IPS-11a (cell line): Measurements from ENCODE around the gene EXOSC1.
"Not testable (repeated sequence)": the region's sequence is repeated elsewhere in the genome, so short reads cannot be mapped to it uniquely, and the experiment has no call there.

Experiments used
- H3K4me3 ChIP-seq: one replicate; pipeline ENCODE4 v1.5.1; 2013; ENCODE audit warnings: low read depth, low read length, control low read depth

EXOSC1 gene

DNA sequence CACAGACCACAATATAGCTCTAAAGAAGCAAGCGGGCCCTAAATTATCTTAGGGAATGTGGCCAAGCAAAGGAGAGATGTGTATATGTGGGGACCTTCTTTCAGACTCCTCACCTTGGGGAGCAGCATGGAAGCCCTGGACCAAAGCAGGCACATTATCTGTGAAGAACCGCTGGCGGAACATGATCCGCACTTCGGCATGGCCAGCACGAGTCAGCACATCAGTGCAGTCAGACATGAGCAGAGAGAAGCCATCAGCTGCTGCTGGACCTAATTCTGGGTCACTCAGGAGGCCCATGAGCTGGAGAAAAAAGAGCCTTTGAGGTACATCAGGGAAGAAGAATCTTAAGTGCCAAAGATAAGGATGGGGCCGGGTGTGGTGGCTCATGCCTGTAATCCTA is 14.1 kb upstream of the EXOSC1 start:
- H3K4me3 ChIP-seq: no peak overlapping the region

DNA sequence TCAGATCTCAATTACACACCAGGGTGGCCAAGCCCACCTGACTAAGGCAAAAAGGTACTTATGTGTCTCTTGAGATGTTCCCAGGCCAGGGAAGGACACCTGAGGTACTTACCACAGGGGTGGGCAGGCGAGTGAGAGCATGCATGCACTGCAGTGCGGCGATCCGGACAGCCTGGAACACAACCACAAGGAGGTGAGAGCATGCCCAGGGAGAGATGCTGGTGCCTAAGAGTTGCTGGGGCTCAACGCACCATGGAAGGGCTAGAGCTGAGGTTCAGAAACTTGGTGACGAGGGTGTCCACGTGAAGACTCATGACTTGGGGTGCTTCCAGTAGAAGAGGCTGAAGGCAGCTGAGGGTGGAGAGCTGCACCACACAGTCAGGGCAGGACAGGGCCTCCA is 13.3 kb upstream of the EXOSC1 start:
- H3K4me3 ChIP-seq: no peak overlapping the region

DNA sequence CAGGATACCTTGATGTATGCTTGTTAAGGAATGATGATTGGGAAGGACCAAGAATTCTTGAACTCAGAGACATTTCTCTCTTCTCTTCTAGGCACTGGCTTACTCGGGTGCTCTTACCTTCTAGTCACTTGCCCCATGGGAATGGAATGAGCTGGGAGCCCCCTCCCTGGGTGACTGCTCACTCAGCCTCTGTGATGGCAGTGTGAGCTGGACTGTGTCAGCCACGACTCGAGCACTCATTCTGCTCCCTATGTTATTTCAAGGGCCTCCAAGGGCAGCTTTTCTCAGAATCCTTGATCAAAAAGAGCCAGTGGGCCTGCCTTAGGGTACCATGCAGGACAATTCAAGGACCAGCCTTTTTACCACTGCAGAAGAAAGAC is 10.9 kb upstream of the EXOSC1 start:
- no peak overlapping the region for H3K4me3 ChIP-seq

DNA sequence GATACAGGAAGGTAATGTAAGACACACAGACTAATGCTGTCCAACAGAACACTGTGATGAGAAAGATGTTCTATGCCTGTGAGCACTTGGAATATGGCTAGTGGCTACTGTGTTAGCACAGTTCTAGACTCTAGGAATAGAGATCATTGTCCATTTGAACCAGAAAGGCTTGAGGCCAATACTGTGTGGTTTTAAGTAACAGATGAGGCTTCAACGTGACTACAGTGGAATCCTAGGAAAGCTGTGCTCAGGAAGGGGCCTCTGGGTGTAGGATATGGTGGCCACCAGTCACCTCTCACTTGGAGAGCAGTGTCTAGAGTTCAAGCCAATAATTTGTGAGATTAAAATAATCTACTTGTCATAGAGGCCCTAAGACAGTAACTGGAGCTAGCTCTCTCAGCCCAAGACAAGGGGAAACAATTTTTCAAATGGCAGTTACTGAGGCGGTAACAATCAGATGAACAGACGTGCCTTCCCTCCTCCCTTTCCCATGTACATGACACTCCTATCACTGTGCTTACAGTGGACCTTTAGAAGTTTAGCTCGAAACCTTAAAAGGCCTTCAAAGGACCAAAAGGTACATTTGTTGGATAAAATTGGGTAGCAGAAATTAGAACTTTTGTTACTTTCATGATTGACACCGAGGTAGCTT is 10.4 kb upstream of the EXOSC1 start:
- no peak overlapping the region for H3K4me3 ChIP-seq

DNA sequence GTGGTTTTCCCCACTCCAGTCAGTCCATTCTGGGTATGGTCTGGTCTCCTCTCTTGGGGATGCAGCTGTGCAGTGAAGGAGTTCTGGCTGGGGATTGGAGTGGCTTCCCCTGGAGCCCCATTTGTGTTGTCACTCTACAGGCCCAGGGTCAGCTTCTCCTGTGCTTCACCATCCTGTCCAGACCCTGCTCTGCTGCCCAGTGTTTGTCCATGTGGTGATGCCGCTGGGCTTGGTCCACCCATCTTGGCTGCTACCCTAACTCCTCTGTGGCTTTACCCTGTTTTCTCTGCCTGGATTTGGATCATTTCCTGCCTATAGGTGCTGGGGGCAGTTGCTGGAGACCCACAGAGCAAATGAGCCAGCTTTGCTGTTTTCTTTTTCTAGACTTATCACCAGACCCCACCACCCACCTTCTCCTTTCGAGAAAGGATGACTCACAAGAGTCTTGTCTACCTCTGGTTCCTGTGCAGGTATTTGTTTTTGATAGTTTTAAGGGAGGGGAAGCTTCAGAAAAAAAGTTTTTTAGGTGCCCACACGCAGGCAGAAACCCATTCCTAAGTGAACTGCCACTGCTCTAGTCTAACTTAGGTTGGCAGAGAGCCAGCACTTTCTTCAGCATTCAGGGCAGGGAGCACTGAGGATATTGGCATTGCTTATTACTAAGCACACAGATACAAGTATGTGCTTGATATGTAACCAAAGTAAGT is 8.7 kb upstream of the EXOSC1 start:
- H3K4me3 ChIP-seq: no peak overlapping the region

DNA sequence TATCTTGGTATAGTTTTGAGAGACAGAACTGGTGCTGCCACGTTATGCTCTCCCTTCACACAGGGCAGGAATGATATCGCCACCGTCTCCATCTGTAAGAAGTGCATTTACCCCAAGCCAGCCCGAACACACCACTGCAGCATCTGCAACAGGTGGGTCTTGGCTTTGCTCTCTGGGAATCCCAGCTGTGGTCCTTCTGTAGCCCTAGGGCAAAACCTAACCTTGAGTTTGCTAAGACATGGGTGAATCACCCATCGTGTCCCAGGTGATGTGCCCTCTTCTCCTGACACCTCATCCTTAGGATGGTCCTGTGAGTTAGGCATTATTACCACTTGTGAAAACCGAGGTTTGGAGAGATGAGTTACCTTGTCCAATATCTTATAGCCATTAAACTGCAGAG is 6.5 kb upstream of the EXOSC1 start:
- no peak overlapping the region for H3K4me3 ChIP-seq

DNA sequence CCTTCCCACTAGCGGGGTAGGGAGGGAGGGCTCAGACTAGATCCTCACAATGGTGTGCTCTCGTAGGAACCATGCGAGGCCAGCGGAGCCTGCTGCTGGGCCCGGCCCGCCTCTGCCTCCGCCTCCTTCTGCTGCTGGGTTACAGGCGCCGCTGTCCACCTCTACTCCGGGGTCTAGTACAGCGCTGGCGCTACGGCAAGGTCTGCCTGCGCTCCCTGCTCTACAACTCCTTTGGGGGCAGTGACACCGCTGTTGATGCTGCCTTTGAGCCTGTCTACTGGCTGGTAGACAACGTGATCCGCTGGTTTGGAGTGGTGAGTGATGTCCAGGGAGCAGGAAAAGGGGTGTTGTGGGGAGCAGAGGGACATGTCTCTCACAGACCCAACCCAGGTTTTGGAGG is 5.8 kb upstream of the EXOSC1 start:
- H3K4me3 ChIP-seq: no peak overlapping the region

DNA sequence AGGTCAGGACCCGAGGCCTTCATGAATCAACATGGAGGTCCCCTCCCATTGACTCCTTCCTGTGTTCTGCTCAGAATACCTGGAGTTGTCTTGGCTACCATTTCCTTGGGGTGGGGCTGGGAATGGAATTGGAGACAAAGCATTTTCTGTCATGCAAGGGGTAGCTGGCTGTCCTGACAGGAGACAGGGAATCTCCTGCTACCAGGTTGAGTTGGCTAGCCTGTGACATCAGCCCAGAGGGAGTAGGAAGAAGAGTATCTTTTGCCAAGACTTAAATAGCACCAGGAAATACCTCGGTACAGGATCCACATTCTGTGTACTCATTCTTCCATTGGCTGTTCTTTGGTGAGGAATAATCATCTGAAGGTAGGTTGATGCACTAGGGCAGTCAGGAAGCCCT is 5.0 kb upstream of the EXOSC1 start:
- H3K4me3 ChIP-seq: no peak overlapping the region

DNA sequence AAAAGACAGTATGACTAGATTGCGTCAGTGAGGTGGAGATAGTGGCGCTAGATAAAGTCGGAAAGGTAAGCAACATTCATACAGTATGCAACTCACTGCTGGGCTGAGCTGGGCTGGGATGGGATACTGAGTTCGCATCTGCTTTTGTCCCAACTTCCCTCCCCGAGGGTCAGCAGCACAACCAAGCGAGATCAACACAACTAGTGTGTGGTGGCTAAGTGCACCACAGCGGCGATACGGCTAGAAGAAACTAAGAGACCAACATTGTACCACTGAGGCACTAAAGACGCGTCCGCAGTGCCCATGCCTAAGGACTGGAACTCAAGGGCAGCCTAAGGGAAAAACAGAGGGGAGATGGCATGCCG is 467 bp downstream of the EXOSC1 start:
- H3K4me3 ChIP-seq: peak overlapping the region; percentile 100

DNA sequence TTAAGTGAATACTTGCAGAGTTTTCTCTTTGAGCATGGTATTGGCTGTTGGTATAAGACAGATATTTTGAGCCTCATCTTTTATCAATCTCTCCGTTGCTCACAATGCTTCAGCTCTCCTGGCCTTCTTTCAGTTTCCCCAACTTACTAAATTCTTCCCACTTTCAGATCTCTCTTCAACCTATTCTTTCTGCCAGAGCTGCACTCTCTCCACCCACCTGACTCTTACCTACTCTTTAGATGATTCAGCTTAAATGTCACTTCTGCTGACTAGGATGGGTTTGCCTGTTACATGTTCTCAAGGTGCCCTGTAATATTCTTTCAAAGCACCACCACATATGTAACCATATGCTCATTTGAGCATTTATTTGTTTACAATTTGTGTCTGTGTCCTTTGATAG is 1.6 kb downstream of the EXOSC1 start:
- no peak overlapping the region for H3K4me3 ChIP-seq

DNA sequence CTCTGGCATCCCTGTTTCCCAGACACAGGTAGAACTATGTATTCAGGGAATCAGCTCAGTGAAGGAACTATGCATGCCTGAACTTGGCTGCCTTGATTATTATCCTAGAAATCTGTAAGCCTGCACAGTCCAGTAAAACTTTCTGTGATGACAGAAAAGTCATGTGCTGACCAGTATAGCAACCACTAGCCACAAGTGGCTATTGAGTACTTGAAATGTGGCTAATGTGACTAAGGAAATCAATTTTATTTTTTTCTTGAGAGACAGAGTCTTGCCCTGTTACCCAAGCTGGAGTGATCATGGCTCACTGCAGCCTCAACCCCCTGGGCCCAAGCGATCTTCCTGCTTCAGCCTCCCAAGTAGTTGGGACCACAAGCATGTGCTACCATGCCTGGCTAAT is 3.5 kb downstream of the EXOSC1 start:
- no peak overlapping the region for H3K4me3 ChIP-seq

DNA sequence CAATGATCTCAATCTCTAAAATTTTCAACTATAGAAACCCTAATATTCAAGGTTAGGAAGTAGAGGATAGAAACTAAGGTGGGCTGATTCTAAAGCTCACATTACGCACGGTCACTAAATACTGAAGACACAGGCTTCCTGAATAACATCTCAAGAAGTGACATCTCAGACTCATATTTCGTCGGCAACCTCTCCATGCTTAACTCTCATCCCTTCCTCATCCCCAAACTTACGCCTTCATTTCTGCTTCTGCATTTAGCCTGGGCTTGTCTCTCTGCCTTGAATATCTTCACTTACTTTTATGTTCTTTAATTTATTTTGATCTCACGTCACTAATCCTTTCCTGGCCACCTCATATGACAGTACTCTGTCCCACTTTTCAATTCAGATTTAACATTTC is 10.6 kb downstream of the EXOSC1 start:
- H3K4me3 ChIP-seq: no peak overlapping the region

DNA sequence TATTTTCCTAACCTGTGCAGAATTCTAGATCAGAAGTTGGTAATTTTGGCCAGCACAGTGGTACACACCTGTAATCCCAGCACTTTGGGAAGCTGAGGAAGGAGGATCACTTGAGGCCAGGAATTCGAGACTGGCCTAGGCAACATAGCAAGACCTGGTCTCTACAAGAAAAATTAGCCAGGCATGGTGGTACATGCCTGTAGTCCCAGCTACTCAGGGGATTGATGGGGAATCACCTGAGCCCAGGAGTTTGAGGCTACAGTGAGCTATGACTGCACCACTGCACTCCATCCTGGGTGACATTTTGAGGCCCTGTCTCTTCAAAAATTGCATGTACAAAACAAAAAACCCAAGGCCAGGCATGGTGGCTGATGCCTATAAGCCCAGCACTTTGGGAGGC is 11.2 kb downstream of the EXOSC1 start:
- no peak overlapping the region for H3K4me3 ChIP-seq

DNA sequence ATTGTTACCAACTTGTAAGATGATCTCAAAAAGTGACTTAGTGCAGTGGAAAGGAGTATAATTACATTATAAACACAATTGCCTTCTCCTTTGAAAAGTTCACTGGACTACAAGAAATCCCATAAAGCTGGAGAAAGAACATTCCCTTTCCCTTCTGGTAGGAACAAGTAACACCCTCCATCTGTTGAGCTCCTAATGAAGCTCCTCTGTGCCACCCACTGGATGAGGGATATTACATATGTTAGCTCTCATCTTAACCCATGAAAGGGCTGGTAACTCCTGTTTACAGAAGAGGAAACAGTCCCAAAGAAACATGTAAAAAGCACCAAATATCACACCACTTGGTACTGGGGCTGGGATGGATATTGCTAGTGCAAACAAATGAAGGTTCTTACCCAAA is 11.8 kb downstream of the EXOSC1 start:
- no peak overlapping the region for H3K4me3 ChIP-seq

DNA sequence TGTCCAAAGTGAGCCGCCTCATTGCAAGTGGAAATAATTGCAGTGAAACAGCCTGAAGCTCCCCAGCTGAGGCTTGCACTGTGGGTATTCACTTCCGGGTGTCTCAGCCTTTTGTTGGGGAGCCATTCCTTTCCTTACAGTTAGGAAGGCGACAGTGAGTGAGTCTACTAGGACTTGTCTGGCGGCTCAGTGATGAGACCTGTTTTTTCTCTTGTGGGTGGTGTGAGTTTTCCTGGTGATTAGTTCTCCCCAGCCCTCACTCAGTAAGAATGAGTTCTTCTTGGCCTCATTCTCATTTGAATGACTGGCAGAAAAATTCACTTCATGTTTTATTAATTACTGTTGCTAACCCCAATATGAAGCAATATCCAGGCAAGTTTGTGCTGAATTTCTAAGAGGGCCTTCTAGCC is 17.2 kb downstream of the EXOSC1 start:
- no peak overlapping the region for H3K4me3 ChIP-seq

DNA sequence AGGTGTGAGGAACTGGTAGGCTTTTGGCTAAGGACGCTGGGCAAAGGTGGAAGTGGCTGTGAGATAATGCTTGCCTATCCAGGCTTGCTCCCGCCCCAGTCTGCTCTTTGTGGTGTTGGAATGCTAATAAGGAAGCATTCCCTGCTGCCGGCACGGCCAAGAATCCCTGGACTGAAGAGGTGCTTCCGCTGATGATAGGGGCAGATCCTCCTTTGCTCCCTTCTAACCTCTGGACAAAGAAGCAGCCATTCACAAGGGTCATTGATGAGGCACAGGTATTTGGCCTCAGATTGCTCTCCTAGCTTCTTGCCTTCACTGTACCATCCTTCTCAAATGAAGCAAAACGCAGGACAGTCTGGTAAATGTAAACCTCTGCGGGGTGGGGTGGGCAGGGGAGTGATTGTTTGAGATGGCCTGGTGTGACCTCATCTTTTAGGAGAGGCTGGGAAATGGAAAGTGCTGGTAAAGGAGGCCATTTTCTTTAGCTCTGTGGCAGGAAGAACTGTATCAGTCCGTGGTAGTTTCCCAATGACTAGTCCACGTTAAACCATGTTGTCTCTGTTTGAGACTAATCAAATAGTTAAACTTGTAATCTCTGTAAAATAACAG is 18.1 kb downstream of the EXOSC1 start:
- peak overlapping the region; percentile 97 for H3K4me3 ChIP-seq

DNA sequence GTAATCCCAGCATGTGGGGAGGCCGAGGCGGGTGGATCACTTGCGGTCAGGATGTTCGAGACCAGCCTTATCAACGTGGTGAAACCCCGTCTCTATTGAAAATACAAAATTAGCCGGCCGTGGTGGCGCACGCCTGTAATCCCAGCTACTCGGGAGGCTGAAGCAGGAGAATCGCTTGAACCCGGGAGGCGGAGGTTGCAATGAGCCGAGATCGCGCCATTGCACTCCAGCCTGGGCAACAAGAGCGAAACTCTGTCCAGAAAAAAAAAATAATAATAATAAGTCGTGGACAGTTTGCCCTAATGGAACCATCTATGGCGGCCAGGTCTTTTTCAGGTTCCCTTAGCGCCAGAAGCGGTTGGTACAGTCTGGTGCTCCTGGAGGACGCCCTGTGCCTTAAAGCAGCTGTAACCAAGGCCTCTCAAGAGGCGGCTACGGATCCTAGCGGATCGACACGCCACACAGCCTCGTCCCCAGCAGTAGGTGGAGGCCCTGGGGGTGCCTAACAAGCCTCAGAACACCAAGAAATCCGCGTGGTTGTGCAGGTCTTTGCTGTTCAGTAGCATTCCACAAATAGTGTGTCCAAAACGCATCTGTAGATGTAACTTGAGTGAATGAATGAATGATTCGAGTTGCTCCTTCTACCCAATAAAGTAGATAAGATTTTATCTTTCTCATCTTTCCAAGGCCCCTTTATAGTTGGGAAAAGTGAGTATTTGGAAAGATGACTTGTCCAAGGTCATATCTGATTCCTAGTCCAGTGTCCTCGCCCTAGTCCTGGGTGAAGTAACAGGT is 18.8 kb downstream of the EXOSC1 start:
- H3K4me3 ChIP-seq: peak overlapping the region; percentile 97

DNA sequence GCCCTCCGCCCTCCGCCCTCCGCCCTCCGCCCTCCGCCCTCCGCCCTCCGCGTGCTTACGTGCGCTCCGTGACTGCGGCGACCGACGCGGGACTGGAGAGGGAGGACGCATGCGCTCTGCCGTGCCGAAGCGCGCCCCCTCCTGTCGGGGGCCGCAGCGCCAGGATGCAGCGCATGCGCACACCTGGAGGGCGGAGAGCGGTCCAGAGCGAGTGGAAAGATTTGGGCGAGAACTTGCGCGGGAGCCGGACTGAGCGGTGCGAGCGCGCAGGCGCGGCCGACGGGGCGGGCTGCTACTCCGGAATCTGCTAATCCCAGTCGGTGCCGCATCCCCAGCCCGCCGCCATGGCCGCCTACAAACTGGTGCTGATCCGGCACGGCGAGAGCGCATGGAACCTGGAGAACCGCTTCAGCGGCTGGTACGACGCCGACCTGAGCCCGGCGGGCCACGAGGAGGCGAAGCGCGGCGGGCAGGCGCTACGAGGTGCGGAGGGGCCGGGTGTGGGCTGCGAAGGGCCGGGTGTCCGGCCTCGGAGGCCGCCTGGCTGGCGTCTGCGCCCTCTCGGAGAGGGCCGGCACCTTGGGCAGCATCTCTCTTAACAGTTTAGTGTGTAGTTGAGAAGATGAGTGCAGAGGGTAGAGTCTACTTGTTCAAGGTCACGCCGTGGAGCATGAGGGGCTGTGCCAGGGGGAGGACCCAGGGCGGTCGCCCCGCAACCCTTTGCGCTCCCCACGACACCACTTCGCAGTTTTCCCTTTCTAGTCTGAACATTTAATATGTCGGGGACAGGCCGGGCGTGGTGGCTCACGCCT is 19.6 kb downstream of the EXOSC1 start, which contains the start of gene PGAM1:
TSS of gene PGAM1 (plus strand) at position 228 of the 812 bp plus-strand sequence. CDS start at position 345, 117 bp downstream.
- H3K4me3 ChIP-seq: peak within 1 kb of the TSS; percentile 97

DNA sequence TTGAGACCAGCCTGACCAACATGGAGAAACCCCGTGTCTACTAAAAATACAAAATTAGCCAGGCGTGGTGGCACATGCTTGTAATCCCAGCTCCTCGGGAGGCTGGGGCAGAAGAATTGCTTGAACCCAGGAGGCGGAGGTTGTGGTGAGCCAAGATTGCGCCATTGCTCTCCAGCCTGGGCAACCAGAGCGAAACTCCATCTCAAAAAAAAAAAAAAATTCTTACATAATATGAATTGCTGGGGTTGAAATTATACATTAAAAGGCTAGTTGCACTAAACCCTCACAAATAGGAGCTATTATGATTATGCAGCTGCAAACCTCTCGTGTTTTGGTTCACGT is 22.1 kb downstream of the EXOSC1 start:
- H3K4me3 ChIP-seq: not testable (repeated sequence)

DNA sequence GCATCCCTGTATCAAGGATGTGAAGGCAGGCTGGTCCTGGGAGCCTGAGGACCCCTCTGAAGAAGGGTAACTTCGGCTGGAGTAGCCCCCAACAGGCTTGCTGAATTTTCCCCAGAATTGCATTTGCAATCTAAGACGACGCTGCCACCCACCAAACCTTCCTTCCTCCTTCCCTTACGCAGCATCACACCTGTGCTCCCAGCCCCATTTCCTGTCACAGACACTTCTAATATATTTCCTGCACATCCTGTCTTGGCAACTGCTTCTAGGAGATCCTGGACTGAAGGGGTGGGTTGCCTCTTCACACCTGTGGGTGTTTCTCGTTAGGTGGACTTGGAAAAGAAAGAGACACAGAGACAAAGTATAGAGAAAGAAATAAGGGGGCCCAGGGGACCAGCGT is 29.2 kb downstream of the EXOSC1 start:
- H3K4me3 ChIP-seq: no peak overlapping the region

DNA sequence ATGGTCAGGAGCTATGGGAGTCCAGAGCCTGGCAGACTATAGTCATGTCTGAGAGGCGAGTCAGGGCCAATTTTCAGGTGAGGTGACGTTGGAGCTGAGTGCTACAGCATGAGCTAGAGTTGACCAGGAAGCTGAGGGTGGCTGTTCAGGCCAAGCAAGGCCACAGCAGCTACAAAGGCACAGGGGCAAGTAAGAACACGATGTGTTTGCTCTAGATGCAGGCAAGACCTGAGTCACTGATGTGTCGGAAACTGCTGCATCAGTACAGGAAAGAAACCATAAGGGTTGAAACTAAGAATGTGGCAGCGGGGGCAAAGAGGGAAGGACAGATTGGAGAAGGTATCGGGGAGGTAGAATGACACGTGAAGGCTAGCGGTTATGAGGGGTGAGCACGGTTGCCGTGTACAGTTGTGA is 32.9 kb downstream of the EXOSC1 start:
- no peak overlapping the region for H3K4me3 ChIP-seq
